ENCODE data around the gene CFAP74. TPM values are rescaled to one million over a fixed set of nuclear protein-coding genes. Genes with fewer than 3 reads are reported as not detected.

Gene CFAP74
- total and polyA plus RNA-seq, 2 of the 13 experiments (the other 11 are each of a cell fraction or from before 2014, with no cell fraction given) = 0.27 to 0.62 TPM

- no peak for TF ChIP-seq NBN (conservative IDR thresholded peaks at IDR 0.05)
- no peak for TF ChIP-seq HMGXB3 (CRISPR knock-in tag; IDR thresholded peaks at IDR 0.05; ENCODE audit: borderline replicate concordance)
- peak; percentile 51; the same call in 1 of the 2 replicates for TF ChIP-seq ZBTB14 (CRISPR knock-in tag; IDR thresholded peaks at IDR 0.05)
- 0 out of 2 replicates have a peak, but pooled peaks have one; percentile 12 for TF ChIP-seq MXD4 (CRISPR knock-in tag; IDR thresholded peaks at IDR 0.05)
- TF ChIP-seq TRIM22 (IDR thresholded peaks at IDR 0.05) = no peak
- TF ChIP-seq MAFG (CRISPR knock-in tag; IDR thresholded peaks at IDR 0.05) = no peak
- peak; percentile 58; the same call in 1 of the 2 replicates for TF ChIP-seq ZBTB46 (CRISPR knock-in tag; IDR thresholded peaks at IDR 0.05; ENCODE audit: borderline replicate concordance)
- TF ChIP-seq GFI1 (CRISPR knock-in tag; IDR thresholded peaks at IDR 0.05; ENCODE audit: borderline replicate concordance) = 0 out of 2 replicates have a peak, but pooled peaks have one; percentile 39
- no peak for TF ChIP-seq ZNF17 (CRISPR knock-in tag; IDR thresholded peaks at IDR 0.05)
- no peak for TF ChIP-seq HDAC6 (IDR thresholded peaks at IDR 0.05; ENCODE audit: low read depth, low read length)
- 0 out of 2 replicates have a peak, but pooled peaks have one; percentile 26 for TF ChIP-seq ETV5 (CRISPR knock-in tag; IDR thresholded peaks at IDR 0.05; ENCODE audit: borderline replicate concordance)
- TF ChIP-seq TOE1 (CRISPR knock-in tag; IDR thresholded peaks at IDR 0.05) = no peak
- peak; percentile 46; the same call in 1 of the 2 replicates for TF ChIP-seq KAT8 (CRISPR knock-in tag; IDR thresholded peaks at IDR 0.05)
- TF ChIP-seq PRDM15 (CRISPR knock-in tag; IDR thresholded peaks at IDR 0.05) = no peak
- peak; percentile 61; the same call in 1 of the 2 replicates for TF ChIP-seq MXD1 (CRISPR knock-in tag; IDR thresholded peaks at IDR 0.05)
Observed at GRCh38 chr1:1891349-1892078, 112.1 kb downstream of the CFAP74 start (continued).

Measured in HepG2 (cell line).